Hepatic stellate cell (primary cell): ENCODE results near the gene ITGA2B.
"Not testable (repeated sequence)": the region's sequence is repeated elsewhere in the genome, so short reads cannot be mapped to it uniquely, and the experiment has no call there.

Experiments used
- DNase-seq: peaks from one replicate; pipeline ENCODE4 v3.0.0; 2011; ENCODE audit warnings: low spot score

The ITGA2B gene

GRCh38 chr17:44389281-44389680 is at the start of gene ITGA2B:
Gene ITGA2B (minus strand): TSS chr17:44389649. CDS start chr17:44389473, 176 bp downstream.
- DNase-seq: no peak

GRCh38 chr17:44439168-44439567 is 49.7 kb upstream of the ITGA2B start:
- no peak for DNase-seq

GRCh38 chr17:44438636-44439035 is 49.2 kb upstream of the ITGA2B start:
- no peak for DNase-seq

GRCh38 chr17:44436336-44436735 is 46.9 kb upstream of the ITGA2B start:
- no peak for DNase-seq

- DNase-seq: no peak
Observed at GRCh38 chr17:44432254-44433157, 43.1 kb upstream of the ITGA2B start.

GRCh38 chr17:44424828-44425461 is 35.5 kb upstream of the ITGA2B start:
- DNase-seq: no peak

GRCh38 chr17:44417553-44417952 is 28.1 kb upstream of the ITGA2B start:
- DNase-seq: no peak

- no peak for DNase-seq
Observed at GRCh38 chr17:44416558-44417289, 27.3 kb upstream of the ITGA2B start.

GRCh38 chr17:44414394-44415155 is 25.1 kb upstream of the ITGA2B start:
- no peak for DNase-seq

- DNase-seq: no peak
Observed at GRCh38 chr17:44409309-44410028, 20.0 kb upstream of the ITGA2B start.

- DNase-seq: no peak
Observed at GRCh38 chr17:44408786-44409185, 19.3 kb upstream of the ITGA2B start.

- no peak for DNase-seq
Observed at GRCh38 chr17:44402564-44403172, 13.2 kb upstream of the ITGA2B start.

GRCh38 chr17:44400226-44400847 is 10.9 kb upstream of the ITGA2B start:
- DNase-seq: no peak

- DNase-seq: no peak
Observed at GRCh38 chr17:44398692-44399691, 9.5 kb upstream of the ITGA2B start.

GRCh38 chr17:44397479-44398440 is 8.3 kb upstream of the ITGA2B start:
- DNase-seq: no peak

GRCh38 chr17:44396946-44397345 is 7.5 kb upstream of the ITGA2B start:
- DNase-seq: no peak

- no peak for DNase-seq
Observed at GRCh38 chr17:44394833-44395232, 5.4 kb upstream of the ITGA2B start.

GRCh38 chr17:44394112-44394511 is 4.7 kb upstream of the ITGA2B start:
- DNase-seq: not testable (repeated sequence)
